HG03439 (cell line): ENCODE measurements around the gene TMEM134.
"Not testable (repeated sequence)": the region's sequence is repeated elsewhere in the genome, so short reads cannot be mapped to it uniquely, and the experiment has no call there.

Experiments
- ATAC-seq: cut with Tn5 transposase; IDR thresholded peaks from one replicate; pipeline ENCODE4 v1.9.1; 2021; ENCODE audit warnings: mild to moderate bottlenecking, moderate library complexity; ENCODE audit not compliant: unreplicated experiment

Gene TMEM134

GRCh38 chr11:67468759-67469507 lies at the start of gene TMEM134:
Gene TMEM134 (minus strand): TSS chr11:67469251. CDS start chr11:67469192, 59 bp downstream.
- peak; percentile 60 for ATAC-seq

DNA sequence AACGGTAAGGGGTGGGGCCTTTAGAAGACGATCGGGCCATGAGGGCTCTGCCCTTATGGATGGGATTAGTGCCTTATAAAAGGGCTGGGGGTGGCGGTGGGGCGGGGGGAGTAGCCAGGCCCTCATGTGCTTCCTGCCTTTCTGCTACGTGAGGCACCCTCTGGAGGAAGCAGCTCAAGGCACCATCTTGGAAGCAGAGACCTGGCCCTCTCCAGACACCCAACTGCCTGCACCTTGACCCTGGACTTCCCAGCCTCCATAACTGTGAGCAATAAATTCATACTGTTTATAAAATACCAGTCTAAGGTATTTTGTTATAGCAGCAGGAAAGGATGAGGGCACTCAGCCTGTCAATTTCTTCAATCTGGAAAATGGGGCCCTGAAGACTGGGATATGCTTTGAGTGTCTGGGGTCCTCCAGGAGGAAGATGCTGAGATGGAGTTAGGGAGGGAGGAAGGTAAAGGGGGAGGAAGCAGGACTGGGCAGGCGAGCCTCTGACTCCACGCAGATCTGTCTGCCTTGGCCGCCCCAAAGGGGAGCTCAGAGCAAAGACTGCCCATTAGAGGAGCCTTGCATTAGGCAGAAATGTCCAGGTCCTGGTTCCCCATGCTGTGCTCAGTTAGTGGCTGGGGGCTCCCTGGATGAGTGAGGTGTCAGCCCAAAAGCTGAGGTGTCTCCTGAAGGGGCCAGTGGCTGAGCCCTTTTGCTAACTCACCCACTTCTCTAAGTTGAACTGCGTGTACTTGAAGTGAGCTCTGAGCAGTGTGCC lies 48.9 kb upstream of the TMEM134 start:
- no peak for ATAC-seq

DNA sequence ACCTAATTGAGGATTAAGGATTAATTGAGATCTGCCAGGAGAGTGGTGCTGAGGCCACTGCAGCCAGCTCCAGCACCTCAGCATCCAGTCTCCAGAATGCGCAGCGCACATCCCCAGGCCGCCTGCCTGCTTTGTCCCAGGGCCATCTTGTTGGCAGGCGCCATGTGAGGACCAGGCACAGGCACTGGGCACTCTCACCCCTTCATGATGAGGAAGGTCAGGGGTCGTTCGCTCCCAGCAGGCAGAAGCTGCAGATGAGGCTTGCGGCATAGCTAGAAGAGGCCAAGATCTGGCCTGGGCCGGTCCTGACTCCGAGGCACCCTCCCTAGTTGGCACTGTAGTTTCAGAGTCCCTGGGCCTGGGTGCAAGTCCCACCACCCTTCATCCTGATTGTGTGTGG lies 47.8 kb upstream of the TMEM134 start:
- ATAC-seq = no peak

DNA sequence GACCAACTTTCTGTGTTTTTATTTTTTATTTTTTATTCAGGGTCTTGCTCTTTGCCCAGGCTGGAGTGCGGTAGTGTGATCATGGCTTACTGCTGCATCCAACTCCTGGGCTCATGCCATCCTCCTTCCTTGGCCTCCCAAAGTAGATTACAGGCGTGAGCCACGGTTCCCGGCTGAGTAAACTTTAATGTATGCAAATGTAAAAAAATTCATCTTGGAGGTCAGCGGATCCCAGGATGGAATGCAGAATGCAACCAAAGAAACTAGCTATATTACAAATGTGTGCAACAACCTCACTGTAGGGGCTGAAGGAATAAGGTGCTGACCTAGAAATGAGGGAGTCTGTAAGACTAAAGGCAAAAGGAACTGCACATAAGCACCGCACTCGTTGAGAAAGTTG lies 45.1 kb upstream of the TMEM134 start:
- ATAC-seq = no peak

DNA sequence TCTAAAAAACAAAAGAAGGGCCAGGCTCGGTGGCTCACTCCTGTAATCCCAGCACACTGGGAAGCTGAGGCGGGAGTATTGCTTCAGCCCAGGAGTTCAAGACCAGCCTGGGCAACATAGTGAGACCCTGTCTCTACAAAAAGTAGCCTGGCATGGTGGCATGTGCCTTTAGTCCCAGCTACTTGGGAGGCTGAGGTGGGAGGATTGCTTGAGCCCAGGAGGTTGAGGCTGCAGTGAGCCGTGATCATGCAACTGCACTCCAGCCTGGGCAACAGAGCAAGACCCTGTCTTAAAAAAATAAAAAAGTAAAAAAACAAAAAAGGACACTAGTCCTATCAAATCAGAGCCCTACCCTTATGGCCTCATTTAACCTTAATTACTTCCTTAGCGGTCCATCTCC lies 42.5 kb upstream of the TMEM134 start:
- ATAC-seq = not testable (repeated sequence)

DNA sequence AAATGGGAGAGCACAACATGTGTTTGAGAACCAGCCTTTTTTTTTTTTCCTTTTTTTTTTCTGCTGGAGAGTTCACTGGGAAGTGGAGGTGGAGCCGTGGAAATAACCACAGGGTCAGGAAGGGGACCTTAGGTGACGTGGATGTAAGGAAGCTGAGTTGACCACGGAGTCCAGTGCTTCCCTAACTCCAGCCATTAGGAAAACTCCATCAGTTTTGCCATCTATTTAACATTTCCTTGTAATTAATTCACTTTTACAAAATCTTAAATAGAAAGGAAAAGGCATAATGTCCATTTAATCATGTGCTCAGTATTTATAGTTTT lies 40.9 kb upstream of the TMEM134 start:
- no peak for ATAC-seq

DNA sequence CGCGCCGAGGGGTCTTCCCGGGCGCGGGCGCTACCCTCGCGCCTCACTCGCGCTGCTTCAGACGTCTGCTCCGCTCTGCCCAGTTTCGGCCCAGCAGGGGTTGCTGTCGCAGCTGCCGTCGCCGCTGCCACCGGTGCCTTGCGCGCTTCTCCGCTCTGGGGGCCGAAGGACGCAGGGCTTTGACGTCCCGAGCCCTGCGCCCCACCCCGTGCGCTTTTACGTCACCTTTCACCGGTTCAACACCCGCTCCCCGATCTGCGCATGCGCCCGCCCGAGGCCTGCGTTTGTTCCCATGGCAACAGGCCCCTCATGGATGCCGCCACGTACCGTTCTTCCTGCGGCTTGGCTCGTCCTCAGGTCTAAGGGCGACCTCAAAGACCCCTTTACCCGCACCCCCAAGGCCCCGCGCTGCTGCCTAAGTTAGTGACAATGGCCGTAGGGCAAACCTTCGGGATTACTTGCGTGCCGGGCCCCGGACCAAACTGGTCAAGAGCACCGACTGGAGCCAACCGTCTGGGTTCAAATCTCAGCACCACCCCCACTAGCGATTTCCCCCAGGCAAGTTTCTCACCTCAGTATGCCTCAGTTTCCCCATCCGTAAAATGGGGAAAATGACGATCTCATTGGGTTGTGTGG lies 39.6 kb upstream of the TMEM134 start:
- ATAC-seq = peak; percentile 41

DNA sequence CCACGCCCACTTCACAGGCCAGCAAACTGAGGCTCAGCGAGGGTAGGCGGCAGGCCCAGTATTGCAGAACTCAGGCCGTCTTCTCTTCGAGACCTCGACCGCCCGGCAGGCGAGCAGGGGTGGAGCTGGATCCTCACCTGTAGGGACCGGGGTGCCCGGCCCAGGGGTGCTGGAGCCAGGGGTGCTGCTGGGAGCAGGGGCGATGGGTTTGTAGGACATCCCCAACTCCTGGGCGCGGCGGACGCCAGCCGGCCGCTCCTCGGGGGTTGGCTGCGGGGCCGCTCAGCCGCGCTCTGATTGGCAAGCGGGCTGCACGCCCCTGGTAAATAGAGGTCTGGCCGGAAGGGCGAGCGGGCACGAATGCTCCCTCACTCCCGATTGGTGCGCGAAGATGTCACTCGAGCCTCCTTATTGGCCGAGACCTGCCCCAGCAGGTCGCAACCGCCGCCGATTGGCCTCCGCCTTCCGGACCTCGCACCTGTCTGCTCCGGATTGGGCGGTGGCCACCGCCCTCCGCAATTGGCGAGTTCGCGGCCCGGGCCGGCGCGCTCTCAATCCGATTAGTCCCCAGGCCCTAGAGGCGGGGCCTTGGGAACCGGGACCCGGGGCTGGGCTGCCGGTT lies 38.9 kb upstream of the TMEM134 start, which contains the start of gene CDK2AP2:
Gene CDK2AP2 (minus strand): TSS at position 299 of the 622 bp plus-strand sequence. CDS start 80 bp downstream, at position 219.
- peak; percentile 67 for ATAC-seq

GRCh38 chr11:67507242-67507863 lies 38.3 kb upstream of the TMEM134 start:
- ATAC-seq = no peak

DNA sequence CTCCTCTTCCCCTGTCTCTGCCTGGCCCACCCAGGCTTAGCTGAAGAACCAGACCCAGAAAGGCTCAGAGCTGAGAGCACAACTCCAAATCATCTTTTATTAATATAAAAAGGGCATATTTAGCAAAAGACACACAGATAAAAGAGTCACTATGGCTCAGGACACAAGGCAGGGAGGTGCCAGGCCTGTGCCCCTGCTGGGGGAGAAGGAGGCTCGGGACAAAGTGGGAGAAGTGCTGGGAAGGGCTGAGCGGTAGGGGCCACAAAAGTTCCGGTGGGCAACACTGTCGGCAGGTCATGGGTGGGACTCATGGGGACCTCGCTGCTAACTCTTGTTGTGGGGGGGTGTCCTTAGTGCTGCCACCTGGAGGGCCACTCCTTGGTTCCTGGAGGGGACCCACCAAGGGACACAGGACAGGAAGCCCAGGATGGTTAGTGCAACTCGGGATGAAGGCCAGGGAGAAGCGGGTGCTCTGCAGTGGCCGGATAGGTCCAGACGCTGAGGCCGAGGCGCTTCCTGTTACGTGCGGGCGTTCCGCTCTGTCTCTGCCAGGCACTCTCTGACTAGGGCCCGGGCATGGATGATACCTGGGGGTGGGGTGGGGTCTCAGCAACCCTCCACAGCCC lies 37.5 kb upstream of the TMEM134 start:
- ATAC-seq = no peak

GRCh38 chr11:67505605-67506396 lies 36.8 kb upstream of the TMEM134 start:
- no peak for ATAC-seq

- no peak for ATAC-seq
Observed at GRCh38 chr11:67504950-67505581, 36.0 kb upstream of the TMEM134 start, which contains the start of gene PITPNM1. Gene PITPNM1 (minus strand): TSS chr11:67505363. CDS start chr11:67504180, 1,183 bp downstream.

DNA sequence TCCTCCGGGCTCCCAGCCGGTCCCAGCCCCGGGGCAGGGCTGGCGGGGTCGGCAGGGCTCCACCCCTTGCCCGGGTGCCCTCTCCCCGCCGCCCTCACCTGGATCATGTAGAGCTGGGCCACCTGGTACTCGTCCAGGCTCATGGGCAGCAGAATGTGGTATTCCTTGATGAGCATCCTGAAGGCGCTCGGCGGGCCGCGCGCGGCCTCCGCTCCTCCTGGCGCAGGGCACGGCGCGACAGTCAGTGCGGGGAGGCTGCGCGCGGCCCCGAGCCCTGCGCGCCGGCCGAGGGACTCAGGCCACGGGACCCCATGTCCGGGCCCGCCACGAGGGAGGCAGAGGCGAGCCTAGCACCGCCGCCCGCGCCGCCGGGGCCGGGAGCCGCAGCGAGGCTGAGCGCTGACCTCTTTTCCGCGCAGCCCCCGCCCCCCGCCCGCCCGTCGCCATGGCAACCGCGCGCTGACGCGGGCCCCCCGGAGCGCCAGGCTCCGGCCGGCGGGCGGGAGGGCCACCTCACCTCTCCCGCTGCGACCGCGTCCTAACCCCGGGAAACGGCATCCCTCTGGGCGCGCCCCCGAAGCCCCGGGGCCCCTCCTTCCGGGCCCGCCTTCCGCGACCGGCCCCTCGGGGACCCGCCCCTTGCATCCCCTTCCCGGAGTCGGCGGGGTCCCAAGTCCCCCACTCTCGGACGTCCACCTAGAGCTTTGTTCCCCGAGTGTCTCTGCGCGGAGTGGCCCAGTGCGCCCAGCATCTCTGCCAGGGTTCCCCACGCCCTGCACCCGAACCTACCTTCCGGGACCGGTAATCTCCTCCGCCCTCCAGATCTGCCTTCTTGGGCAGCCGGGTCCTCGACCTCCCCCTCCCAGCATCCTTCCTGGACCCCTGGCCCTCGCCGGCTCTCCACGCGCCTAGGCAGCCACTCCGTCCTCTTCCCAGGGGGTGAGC lies 35.2 kb upstream of the TMEM134 start:
- no peak for ATAC-seq

DNA sequence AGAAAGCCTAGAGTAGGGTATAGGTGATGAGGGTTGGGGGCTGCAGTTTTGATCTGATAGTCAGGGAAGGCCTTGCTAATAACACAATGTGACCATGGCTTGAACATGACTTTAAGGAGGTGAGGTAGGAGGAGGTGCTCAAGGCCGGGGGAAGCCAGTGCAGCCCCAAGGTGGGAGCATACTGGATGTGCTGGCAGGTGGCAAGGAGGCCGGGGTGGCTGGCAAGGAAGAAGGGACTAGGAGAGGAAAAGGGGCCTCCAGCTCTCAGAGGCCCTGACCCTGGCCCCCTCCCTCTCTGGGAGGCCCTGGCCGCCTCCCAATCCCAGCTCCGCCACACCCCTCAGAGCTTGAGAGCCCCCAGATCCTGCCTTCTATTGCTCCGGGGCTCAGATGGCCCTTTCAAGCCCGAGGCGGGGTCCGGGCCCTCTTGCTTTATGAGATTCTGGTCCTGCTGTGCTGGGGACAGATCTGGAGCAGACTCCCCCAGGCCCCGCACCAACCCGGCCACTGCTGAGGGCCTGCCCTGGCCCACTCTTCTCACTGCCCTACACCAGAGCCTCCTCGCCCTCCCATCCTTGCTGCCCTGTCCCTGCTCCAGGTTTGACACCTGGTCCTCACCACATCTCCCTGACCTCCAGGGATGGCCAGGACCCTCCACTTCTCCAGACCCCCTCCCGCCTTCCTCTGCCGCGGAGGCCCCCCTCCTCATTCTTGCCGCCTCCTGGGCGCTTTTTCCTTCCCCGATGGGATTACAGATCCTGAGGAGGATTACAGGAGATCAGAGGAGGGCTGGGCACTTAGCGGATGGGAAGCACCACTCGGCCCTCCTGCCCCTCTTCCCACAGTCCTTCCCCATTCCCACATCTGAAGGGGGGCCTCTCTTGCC lies 34.3 kb upstream of the TMEM134 start:
- no peak for ATAC-seq

GRCh38 chr11:67502328-67502979 lies 33.4 kb upstream of the TMEM134 start:
- no peak for ATAC-seq

DNA sequence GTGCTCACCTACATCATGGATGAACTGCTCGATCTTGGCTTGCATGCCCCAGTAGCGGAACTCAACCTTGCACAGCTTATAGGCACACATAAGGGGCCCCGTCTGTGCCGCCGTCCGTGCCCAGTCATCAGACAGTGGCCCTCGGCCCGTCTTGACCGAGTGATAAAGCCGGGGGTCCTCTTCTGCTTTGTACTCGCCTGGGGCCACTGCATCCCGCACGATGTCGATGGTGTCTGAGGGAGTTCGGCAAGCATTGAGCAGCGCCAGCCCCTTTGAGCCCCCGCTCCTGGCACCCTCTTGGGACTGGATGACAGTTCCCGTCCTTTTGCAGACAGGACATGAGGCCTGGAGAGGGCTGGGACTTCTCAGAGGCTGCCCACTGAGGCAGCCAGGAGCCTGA lies 32.8 kb upstream of the TMEM134 start:
- ATAC-seq = no peak
